ENCODE measurements around the gene RYR3.

DNA sequence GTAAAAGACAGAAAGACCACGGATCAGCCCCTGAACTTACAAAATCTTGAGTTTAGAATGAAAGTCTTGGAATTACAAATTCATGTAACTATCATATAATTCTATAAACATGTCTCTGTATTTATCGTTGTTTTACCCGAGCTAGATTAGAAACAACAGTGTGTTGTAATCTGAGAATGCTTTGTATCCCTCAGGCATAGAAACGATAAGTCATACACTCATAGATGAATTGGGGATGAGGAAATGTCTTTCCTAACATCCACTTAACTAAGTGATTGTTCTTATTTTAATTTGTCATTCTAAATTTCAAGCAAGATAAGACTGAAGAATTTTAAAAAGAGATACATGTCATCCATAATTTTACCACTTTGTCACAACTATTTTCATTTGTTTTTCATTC, 165.3 kb downstream of the RYR3 start:
- no peak for TF ChIP-seq POLR2A (IDR thresholded peaks at IDR 0.05)
- TF ChIP-seq, protein P1, sequence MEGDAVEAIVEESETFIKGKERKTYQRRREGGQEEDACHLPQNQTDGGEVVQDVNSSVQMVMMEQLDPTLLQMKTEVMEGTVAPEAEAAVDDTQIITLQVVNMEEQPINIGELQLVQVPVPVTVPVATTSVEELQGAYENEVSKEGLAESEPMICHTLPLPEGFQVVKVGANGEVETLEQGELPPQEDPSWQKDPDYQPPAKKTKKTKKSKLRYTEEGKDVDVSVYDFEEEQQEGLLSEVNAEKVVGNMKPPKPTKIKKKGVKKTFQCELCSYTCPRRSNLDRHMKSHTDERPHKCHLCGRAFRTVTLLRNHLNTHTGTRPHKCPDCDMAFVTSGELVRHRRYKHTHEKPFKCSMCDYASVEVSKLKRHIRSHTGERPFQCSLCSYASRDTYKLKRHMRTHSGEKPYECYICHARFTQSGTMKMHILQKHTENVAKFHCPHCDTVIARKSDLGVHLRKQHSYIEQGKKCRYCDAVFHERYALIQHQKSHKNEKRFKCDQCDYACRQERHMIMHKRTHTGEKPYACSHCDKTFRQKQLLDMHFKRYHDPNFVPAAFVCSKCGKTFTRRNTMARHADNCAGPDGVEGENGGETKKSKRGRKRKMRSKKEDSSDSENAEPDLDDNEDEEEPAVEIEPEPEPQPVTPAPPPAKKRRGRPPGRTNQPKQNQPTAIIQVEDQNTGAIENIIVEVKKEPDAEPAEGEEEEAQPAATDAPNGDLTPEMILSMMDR (IDR thresholded peaks at IDR 0.05): no peak
